T-helper 17 cell (primary cell): ENCODE measurements around the gene TMEM127. TPM values are rescaled to one million over a fixed set of nuclear protein-coding genes. Genes with fewer than 3 reads are reported as not detected.
A peak's percentile ranks its signal among the peaks of the same experiment; 100 is the strongest.
"Not testable (repeated sequence)": the region's sequence is repeated elsewhere in the genome, so short reads cannot be mapped to it uniquely, and the experiment has no call there.

ENCODE experiments used
- ATAC-seq: fragments of 150-1000 bp; cut with Tn5 transposase; 2 replicates; pipeline ENCODE4 v1.10.0; 2021; ENCODE audit warnings: mild to moderate bottlenecking, moderate library complexity
- DNase-seq, 3 donors: peaks; one replicate each; pipeline versions ENCODE4 v3.0.0 to v3.0.0-alpha.2; 2020 to 2021
- H3K9me3 ChIP-seq: one replicate; pipeline ENCODE4 v1.7.0; 2013; ENCODE audit warnings: low read length, mild to moderate bottlenecking; ENCODE audit not compliant: control insufficient read depth, poor library complexity, severe bottlenecking
- H3K27ac Mint-ChIP-seq: one replicate; pipeline ENCODE4 v1.8.0; 2022; ENCODE audit warnings: mild to moderate bottlenecking, moderate library complexity, mixed read lengths
- H3K27me3 Mint-ChIP-seq: one replicate; pipeline ENCODE4 v1.8.0; 2022; ENCODE audit warnings: mixed read lengths
- H3K36me3 Mint-ChIP-seq: one replicate; pipeline ENCODE4 v1.8.0; 2022; ENCODE audit warnings: low read depth, mixed read lengths
- H3K4me1 Mint-ChIP-seq: one replicate; pipeline ENCODE4 v1.8.0; 2022; ENCODE audit warnings: mild to moderate bottlenecking, mixed read lengths
- H3K4me3 Mint-ChIP-seq: one replicate; pipeline ENCODE4 v1.8.0; 2022; ENCODE audit warnings: mild to moderate bottlenecking, moderate library complexity, mixed read lengths
- total RNA-seq, 4 donors: library from RNA in 2 of 4; stranded (reverse) in 2 of 4; gene quantifications; one replicate each; pipeline ENCODE4 v1.2.3 and lab custom pipeline; 2022 to 2026

The TMEM127 gene
- total RNA-seq, 2 donors from 2014 or later, result 36.4 to 44.8 TPM

- no peak overlapping the region for H3K4me3 Mint-ChIP-seq
- H3K27ac Mint-ChIP-seq, result peak overlapping the region; percentile 65
- H3K9me3 ChIP-seq, result no peaks in the 10 kb centered on the region
- H3K27me3 Mint-ChIP-seq, result no peaks in the 10 kb centered on the region
- no peaks in the 10 kb centered on the region for H3K36me3 Mint-ChIP-seq
- peaks cover 41% of the 10 kb centered on the region for H3K4me1 Mint-ChIP-seq
- ATAC-seq, result no peak
- DNase-seq, result no peak
Observed at GRCh38 chr2:96259497-96259921, 6.3 kb downstream of the TMEM127 start.

- Mint-ChIP-seq H3K27ac (peak overlapping the region; percentile 65), H3K27me3 (no peaks in the 10 kb centered on the region), H3K36me3 (peaks cover 3% of the 10 kb centered on the region), H3K4me3 (no peak overlapping the region), H3K4me1 (peaks cover 35% of the 10 kb centered on the region)
- no peak for DNase-seq
- no peaks in the 10 kb centered on the region for H3K9me3 ChIP-seq
- ATAC-seq, result no peak
Observed at GRCh38 chr2:96258166-96259022, 7.4 kb downstream of the TMEM127 start.

GRCh38 chr2:96257744-96258143 is 8.1 kb downstream of the TMEM127 start:
- not testable (repeated sequence) for H3K36me3 Mint-ChIP-seq, H3K9me3 ChIP-seq, H3K4me3 Mint-ChIP-seq, DNase-seq, H3K27me3 Mint-ChIP-seq, ATAC-seq
- Mint-ChIP-seq H3K4me1 (peaks cover 35% of the 10 kb centered on the region), H3K27ac (peak overlapping the region; percentile 65)

GRCh38 chr2:96256611-96257113 is 9.1 kb downstream of the TMEM127 start:
- Mint-ChIP-seq H3K4me3 (peak overlapping the region; percentile 47), H3K27me3 (no peaks in the 10 kb centered on the region), H3K36me3 (peaks cover 4% of the 10 kb centered on the region), H3K27ac (no peak overlapping the region), H3K4me1 (peaks cover 29% of the 10 kb centered on the region)
- DNase-seq (no peak), ATAC-seq (peak; percentile 13)
- H3K9me3 ChIP-seq, result no peaks in the 10 kb centered on the region

GRCh38 chr2:96254571-96254970 is 11.2 kb downstream of the TMEM127 start:
- no peak overlapping the region for H3K4me3 Mint-ChIP-seq
- H3K9me3 ChIP-seq, result no peaks in the 10 kb centered on the region
- no peaks in the 10 kb centered on the region for H3K27me3 Mint-ChIP-seq
- peaks cover 19% of the 10 kb centered on the region for H3K4me1 Mint-ChIP-seq
- peaks cover 4% of the 10 kb centered on the region for H3K36me3 Mint-ChIP-seq
- H3K27ac Mint-ChIP-seq, result no peak overlapping the region
- DNase-seq, result no peak
- no peak for ATAC-seq

- DNase-seq, result no peak
- Mint-ChIP-seq H3K36me3 (peaks cover 4% of the 10 kb centered on the region), H3K27me3 (no peaks in the 10 kb centered on the region), H3K4me3 (no peak overlapping the region), H3K27ac (peak overlapping the region; percentile 11), H3K4me1 (peaks cover 17% of the 10 kb centered on the region)
- no peak for ATAC-seq
- H3K9me3 ChIP-seq, result no peaks in the 10 kb centered on the region
Observed at GRCh38 chr2:96253006-96253405, 12.8 kb downstream of the TMEM127 start.

- DNase-seq, result no peak
- Mint-ChIP-seq H3K27ac (peak overlapping the region; percentile 11), H3K27me3 (no peaks in the 10 kb centered on the region), H3K4me1 (peaks cover 18% of the 10 kb centered on the region), H3K36me3 (peaks cover 4% of the 10 kb centered on the region), H3K4me3 (no peak overlapping the region)
- no peaks in the 10 kb centered on the region for H3K9me3 ChIP-seq
- no peak for ATAC-seq
Observed at GRCh38 chr2:96252526-96252925, 13.3 kb downstream of the TMEM127 start.

- H3K9me3 ChIP-seq, result no peaks in the 10 kb centered on the region
- peaks cover 19% of the 10 kb centered on the region for H3K4me1 Mint-ChIP-seq
- peak overlapping the region; percentile 11 for H3K27ac Mint-ChIP-seq
- H3K27me3 Mint-ChIP-seq, result no peaks in the 10 kb centered on the region
- DNase-seq (no peak), ATAC-seq (no peak)
- H3K36me3 Mint-ChIP-seq, result peaks cover 4% of the 10 kb centered on the region
- H3K4me3 Mint-ChIP-seq, result no peak overlapping the region
Observed at GRCh38 chr2:96251721-96252292, 14.0 kb downstream of the TMEM127 start.

- H3K27me3 Mint-ChIP-seq, result no peaks in the 10 kb centered on the region
- DNase-seq (no peak), ATAC-seq (no peak)
- H3K9me3 ChIP-seq, result no peaks in the 10 kb centered on the region
- peaks cover 4% of the 10 kb centered on the region for H3K36me3 Mint-ChIP-seq
- H3K4me3 Mint-ChIP-seq, result no peak overlapping the region
- H3K4me1 Mint-ChIP-seq, result peaks cover 20% of the 10 kb centered on the region
- peak overlapping the region; percentile 43 for H3K27ac Mint-ChIP-seq
Observed at GRCh38 chr2:96250188-96250587, 15.6 kb downstream of the TMEM127 start.

- DNase-seq (no peak), ATAC-seq (no peak)
- H3K4me3 Mint-ChIP-seq, result no peak overlapping the region
- peak overlapping the region; percentile 43 for H3K27ac Mint-ChIP-seq
- peaks cover 4% of the 10 kb centered on the region for H3K36me3 Mint-ChIP-seq
- no peaks in the 10 kb centered on the region for H3K9me3 ChIP-seq
- H3K27me3 Mint-ChIP-seq, result no peaks in the 10 kb centered on the region
- H3K4me1 Mint-ChIP-seq, result peaks cover 19% of the 10 kb centered on the region
Observed at GRCh38 chr2:96249654-96250053, 16.1 kb downstream of the TMEM127 start.

GRCh38 chr2:96248624-96249023 is 17.2 kb downstream of the TMEM127 start:
- DNase-seq (no peak), ATAC-seq (no peak)
- Mint-ChIP-seq H3K27ac (peak overlapping the region; percentile 90), H3K4me3 (no peak overlapping the region), H3K4me1 (peaks cover 17% of the 10 kb centered on the region), H3K36me3 (peaks cover 2% of the 10 kb centered on the region), H3K27me3 (no peaks in the 10 kb centered on the region)
- no peaks in the 10 kb centered on the region for H3K9me3 ChIP-seq

GRCh38 chr2:96247896-96248295 is 17.9 kb downstream of the TMEM127 start:
- Mint-ChIP-seq H3K27ac (peak overlapping the region; percentile 90), H3K4me1 (peaks cover 21% of the 10 kb centered on the region), H3K27me3 (no peaks in the 10 kb centered on the region), H3K36me3 (no peaks in the 10 kb centered on the region), H3K4me3 (no peak overlapping the region)
- H3K9me3 ChIP-seq, result no peaks in the 10 kb centered on the region
- ATAC-seq (no peak), DNase-seq (no peak)

- no peaks in the 10 kb centered on the region for H3K36me3 Mint-ChIP-seq
- peak overlapping the region; percentile 90 for H3K27ac Mint-ChIP-seq
- no peaks in the 10 kb centered on the region for H3K27me3 Mint-ChIP-seq
- H3K4me1 Mint-ChIP-seq, result peaks cover 27% of the 10 kb centered on the region
- DNase-seq (no peak), ATAC-seq (no peak)
- no peaks in the 10 kb centered on the region for H3K9me3 ChIP-seq
- H3K4me3 Mint-ChIP-seq, result no peak overlapping the region
Observed at GRCh38 chr2:96247009-96247408, 18.8 kb downstream of the TMEM127 start.
